ENCODE results near the gene XAGE5.
"Not testable (repeated sequence)": the region's sequence is repeated elsewhere in the genome, so short reads cannot be mapped to it uniquely, and the experiment has no call there.

XAGE5 gene

DNA sequence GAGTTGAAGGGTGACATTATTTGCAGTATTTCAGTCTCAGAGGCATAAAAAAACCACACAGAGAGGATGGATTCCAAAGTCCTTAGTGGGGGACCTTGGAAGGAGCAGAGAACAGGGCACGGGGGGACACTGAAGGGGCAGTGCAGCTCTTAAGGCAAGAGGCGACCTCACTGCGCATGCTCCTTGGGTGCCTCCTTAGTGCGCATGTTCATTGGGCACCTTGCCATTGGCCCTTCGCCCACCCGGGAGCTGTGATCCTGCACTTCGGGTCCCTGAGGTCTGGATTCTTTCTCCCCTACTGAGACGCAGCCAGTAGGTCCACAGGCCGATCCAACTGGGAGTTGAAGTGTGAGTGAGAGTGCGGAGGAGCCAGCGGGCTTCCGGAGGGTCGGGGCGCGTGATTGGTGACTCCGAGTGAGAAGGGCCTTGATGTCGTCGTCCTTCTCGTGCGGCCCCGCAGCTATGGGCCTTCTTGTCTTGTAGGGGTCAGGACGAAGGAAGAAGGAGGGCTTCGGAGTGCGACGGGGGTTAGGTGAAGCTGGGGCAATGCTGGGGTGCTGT is at the start of gene XAGE5:
Gene XAGE5, plus strand, starts transcription at position 223 of the 561 bp plus-strand sequence. CDS start 1,280 bp downstream, outside the sequence.
- no peak for DNase-seq

DNA sequence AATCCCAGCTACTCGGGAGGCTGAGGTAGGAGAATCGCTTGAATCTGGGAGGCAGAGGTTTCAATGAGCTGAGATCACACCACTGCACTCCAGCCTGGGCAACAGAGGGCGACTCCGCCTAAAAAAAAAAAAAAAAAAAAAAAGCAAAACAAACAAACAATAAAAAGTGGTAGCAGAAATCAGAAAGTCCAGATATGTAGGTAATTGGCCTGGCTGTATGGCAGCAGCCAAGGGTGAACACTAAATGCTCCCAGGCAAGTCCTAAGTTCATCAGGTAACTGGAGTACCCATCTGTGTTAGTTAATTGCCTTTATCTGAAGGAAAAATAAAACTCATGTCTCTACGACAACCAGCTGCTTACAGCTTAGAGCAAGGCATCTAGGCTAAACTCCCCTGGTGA is 45.1 kb upstream of the XAGE5 start:
- DNase-seq = not testable (repeated sequence)

DNA sequence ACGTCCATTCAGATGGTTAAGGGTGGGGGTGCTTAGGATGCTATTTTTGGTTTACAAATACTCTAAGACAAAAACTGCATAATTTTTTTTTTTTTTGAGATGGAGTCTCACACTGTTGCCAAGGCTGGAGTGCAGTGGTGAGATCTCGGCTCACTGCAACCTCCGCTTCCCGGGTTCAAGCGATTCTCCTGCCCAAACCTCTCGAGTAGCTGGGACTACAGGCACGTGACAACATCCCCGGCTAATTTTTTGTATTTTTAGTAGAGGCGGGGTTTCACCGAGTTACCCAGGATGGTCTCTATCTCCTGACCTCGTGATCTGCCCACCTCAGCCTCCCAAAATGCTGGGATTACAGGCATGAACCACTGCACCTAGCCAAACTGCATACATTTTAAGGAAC is 37.6 kb upstream of the XAGE5 start:
- DNase-seq = not testable (repeated sequence)

DNA sequence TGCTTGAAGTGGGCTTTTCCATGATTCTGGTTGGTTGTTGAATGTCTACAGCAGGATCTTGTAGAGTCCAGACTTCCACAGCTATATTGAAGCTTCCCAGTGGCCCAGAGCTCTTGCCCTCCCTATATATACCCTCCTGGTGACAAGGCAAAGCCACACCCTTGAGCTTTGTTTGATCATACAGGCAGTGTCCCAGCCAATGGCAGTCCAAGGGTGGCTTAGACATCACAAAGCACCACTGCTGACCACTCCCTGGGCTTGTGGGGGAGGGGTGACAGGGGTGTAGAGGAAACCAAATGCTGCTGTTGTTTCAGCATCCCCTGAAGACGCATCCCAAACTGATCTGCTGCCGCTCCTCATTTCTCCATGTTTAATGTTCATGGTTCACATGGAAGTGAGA is 13.8 kb upstream of the XAGE5 start, which contains the start of gene SPANXN5:
Gene SPANXN5, minus strand, starts transcription at position 101 of the 400 bp plus-strand sequence. Its CDS starts 79 bp downstream, at position 22.
- not testable (repeated sequence) for DNase-seq

GRCh38 chrX:52804876-52805275 is 6.2 kb upstream of the XAGE5 start:
- not testable (repeated sequence) for DNase-seq

DNA sequence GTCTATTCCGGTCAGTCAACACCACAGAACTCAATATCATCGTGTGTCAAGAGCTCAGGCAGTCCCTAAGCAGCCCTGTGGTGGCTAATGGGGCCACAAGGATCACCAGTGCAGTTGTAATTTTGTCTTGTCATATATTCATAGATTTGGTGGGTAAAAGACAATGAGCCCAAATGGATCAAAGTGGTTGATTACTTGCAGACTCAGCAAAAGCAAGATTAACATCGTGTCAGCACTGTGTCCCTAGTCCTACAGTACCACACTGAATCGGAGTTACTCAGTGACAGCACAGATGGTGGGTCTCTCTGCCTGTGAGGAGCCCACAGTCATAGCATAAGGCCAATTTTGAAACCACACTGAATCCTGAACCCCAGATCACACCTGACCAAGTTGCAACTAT is 8.7 kb downstream of the XAGE5 start:
- DNase-seq = no peak

DNA sequence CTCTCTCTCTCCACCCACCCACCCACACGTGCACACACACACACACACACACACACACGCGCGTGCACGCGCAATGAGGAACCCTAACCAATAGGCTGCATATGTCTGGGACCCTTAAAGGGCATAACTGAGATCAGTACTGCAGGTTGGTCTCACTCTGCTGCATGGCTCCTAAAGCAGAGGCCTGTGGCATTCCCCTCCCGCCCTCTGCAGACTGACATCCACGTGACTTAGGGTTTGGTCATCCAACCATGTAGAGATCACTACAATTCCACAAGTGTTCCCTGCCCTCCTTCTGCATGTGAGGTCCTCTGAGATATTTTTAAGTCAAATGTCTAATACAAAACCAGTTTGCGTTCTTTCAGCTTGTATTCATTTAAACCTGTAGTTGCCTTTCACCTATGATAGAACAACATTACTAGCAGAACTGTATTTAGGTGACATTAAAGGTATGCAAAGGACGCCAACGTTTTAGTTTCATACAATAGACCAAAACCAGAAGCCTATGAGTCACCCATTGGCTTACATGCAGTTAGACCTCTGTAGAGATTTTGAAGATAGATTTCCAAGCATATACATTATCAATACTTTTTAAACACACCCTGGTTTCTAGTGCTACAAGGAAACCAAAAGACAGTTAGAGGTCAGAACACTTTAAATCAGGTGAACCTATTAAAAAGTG is 10.1 kb downstream of the XAGE5 start:
- DNase-seq = no peak

GRCh38 chrX:52824608-52825007 is 13.5 kb downstream of the XAGE5 start:
- DNase-seq = no peak

GRCh38 chrX:52830551-52830950 is 19.5 kb downstream of the XAGE5 start:
- no peak for DNase-seq

DNA sequence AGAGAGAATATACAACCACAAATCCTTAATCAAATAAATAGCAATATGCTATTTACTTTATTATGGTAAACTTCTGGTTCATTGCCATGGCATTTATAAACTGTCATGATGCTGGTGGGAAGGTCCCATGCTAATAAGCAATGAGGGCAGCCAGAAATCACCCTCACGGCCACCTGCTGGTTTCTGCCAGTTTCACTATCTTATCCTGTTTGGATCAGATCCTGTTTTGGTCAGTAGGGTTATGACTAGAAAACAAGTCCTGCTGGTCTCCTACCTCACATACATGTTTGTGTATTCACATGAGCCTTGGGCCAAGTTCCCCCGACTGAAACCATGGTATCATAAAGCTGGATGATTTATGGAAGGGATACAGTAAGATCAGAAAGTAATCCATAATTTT is 28.1 kb downstream of the XAGE5 start:
- no peak for DNase-seq

- DNase-seq = not testable (repeated sequence)
Observed at GRCh38 chrX:52843619-52844018, 32.5 kb downstream of the XAGE5 start.

- DNase-seq = no peak
Observed at GRCh38 chrX:52852110-52852860, 41.2 kb downstream of the XAGE5 start.

DNA sequence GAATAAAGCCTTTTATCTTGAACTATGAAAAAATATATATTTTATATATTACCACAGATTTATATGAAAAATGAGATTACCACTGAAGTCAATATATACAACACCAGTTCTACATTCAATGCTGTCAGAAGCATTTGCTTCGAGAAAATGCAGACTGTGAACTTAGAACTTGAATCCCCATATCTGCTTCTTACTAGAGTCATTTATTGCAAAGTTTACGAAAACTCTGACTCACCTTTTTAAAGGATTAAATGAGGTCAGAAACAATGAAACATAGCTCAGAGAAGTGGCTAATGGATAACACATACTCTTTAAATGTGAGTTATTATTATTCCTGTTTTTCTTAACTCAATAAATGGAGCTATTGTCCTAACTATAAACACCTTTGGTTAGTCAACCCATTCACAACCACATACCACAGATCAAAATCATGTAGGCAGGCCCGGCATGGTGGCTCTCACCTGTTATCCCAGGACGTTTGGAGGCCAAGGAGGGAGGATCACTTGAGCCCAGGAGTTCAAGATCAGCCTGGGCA is 46.0 kb downstream of the XAGE5 start:
- DNase-seq = not testable (repeated sequence)

DNA sequence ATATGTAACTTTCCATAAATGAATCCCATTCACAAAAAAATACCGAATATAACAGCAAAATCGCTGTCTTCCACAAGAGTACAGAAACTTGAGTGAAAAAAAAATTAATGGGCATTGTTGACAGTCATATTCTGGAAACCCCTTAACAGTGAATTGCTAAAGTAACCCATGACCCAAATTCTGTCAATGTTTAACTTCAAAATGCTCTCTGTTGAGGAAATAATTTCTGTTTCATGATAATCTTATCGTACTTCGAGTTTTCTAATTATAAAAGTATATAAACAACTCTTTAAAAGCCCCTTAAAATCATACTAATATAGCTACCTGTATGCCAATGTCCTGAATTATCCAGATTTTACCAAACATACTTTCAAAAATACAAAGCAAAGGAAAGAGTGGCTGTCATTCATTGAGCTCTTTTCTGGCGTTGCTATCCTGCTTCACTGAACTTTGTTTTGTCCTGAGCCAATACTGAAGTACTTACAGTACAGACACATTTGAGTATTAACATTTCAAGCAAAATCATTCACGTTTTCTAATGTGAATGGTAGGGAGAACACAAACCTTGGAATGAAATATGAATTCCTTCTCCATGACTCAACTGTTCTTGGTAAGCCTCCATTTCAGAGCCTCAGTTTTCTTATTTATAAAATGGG is 54.4 kb downstream of the XAGE5 start:
- DNase-seq = no peak
